SU-DHL-6 (cell line): ENCODE measurements around the gene TMEM63B.

Source experiments
- H2AFZ ChIP-seq: fragments of 200-600 bp; sonication (generic); 2 replicates; pipeline ENCODE4 v1.6.1; 2014; ENCODE audit warnings: low read depth, mild to moderate bottlenecking, moderate library complexity, mixed read lengths, antibody characterized with exemption, low read length; ENCODE audit not compliant: severe bottlenecking
- H3F3A ChIP-seq: fragments of 200-600 bp; shearing (Covaris generic); 2 replicates; pipeline ENCODE4 v1.6.0; 2016; ENCODE audit warnings: antibody characterized with exemption, mild to moderate bottlenecking; ENCODE audit not compliant: insufficient read depth
- H3K27ac ChIP-seq: fragments of 200-600 bp; sonication (generic); 2 replicates; pipeline ENCODE4 v1.5.1; 2016; ENCODE audit warnings: low read depth, mild to moderate bottlenecking, low read length, moderate library complexity, mixed read lengths
- H3K27me3 ChIP-seq: fragments of 200-600 bp; sonication (generic), shearing (Covaris generic); 2 replicates; pipeline ENCODE4 v1.6.0; 2014; ENCODE audit warnings: mild to moderate bottlenecking, low read length
- H3K36me3 ChIP-seq: fragments of 200-600 bp; sonication (generic); 2 replicates; pipeline ENCODE4 v1.6.1; 2014; ENCODE audit warnings: mild to moderate bottlenecking, low read length, mixed read lengths
- H3K4me2 ChIP-seq: fragments of 300-600, 200-600 bp; shearing (Covaris generic), sonication (generic); 2 replicates; pipeline ENCODE4 v1.6.0; 2014; ENCODE audit warnings: low read length, low read depth, mild to moderate bottlenecking; ENCODE audit not compliant: poor library complexity, severe bottlenecking
- H3K4me3 ChIP-seq: fragments of 200-600 bp; sonication (generic); 2 replicates; pipeline ENCODE4 v1.5.1; 2014; ENCODE audit warnings: antibody characterized with exemption, low read length, mild to moderate bottlenecking, mixed read lengths; ENCODE audit not compliant: insufficient read depth, poor library complexity, severe bottlenecking
- H3K79me2 ChIP-seq: fragments of 200-600 bp; sonication (generic); 2 replicates; pipeline ENCODE4 v1.6.1; 2014; ENCODE audit warnings: mild to moderate bottlenecking, low read length, moderate library complexity; ENCODE audit not compliant: insufficient read depth
- H3K9ac ChIP-seq: fragments of 200-600 bp; sonication (generic); 2 replicates; pipeline ENCODE4 v1.7.0; 2014; ENCODE audit warnings: mild to moderate bottlenecking, low read length
- H3K9me2 ChIP-seq: fragments of 200-600 bp; sonication (generic); replicated peaks from 2 replicates; pipeline ENCODE4 v1.6.1; 2014; ENCODE audit warnings: low read length; ENCODE audit not compliant: insufficient read depth
- H3K9me3 ChIP-seq: fragments of 200-600 bp; sonication (generic); 2 replicates; pipeline ENCODE4 v1.6.1; 2014; ENCODE audit warnings: low read length, mixed read lengths; ENCODE audit not compliant: insufficient read depth
- H4K20me1 ChIP-seq: fragments of 200-600 bp; sonication (generic); 2 replicates; pipeline ENCODE4 v1.6.1; 2014; ENCODE audit warnings: low read depth, mild to moderate bottlenecking, antibody characterized with exemption, low read length, moderate library complexity, mixed read lengths
- CTCF ChIP-seq: fragments of 200-600 bp; sonication (generic); IDR thresholded peaks from one replicate; pipeline ENCODE4 v1.5.1; 2017; ENCODE audit warnings: antibody characterized with exemption, mild to moderate bottlenecking, low read length, moderate library complexity; ENCODE audit not compliant: insufficient read depth, poor library complexity, severe bottlenecking
- EZH2phosphoT487 ChIP-seq: fragments of 200-600 bp; sonication (generic), shearing (Covaris generic); conservative IDR thresholded peaks from 2 replicates; pipeline ENCODE4 v1.6.1; 2018; ENCODE audit warnings: mild to moderate bottlenecking, antibody characterized with exemption, low read length, moderate library complexity, mixed read lengths

Gene TMEM63B

GRCh38 chr6:44120692-44121443 lies 6.5 kb upstream of the TMEM63B start:
- no peak overlapping the region for H3K27ac ChIP-seq
- H3F3A ChIP-seq = peaks cover 6% of the 10 kb centered on the region
- no peaks in the 10 kb centered on the region for H3K27me3 ChIP-seq
- H2AFZ ChIP-seq = no peak overlapping the region
- H3K36me3 ChIP-seq = peaks cover 6% of the 10 kb centered on the region
- no peaks in the 10 kb centered on the region for H3K9me2 ChIP-seq
- peaks cover 100% of the 10 kb centered on the region for H3K79me2 ChIP-seq
- TF ChIP-seq CTCF (no peak), EZH2phosphoT487 (no peak)
- no peak overlapping the region for H3K9ac ChIP-seq
- no peak overlapping the region for H3K4me3 ChIP-seq
- no peak overlapping the region for H3K4me2 ChIP-seq
- peaks cover 74% of the 10 kb centered on the region for H4K20me1 ChIP-seq
- H3K9me3 ChIP-seq = no peaks in the 10 kb centered on the region

GRCh38 chr6:44122801-44123200 lies 4.6 kb upstream of the TMEM63B start:
- no peak overlapping the region for H2AFZ ChIP-seq
- H3K9me3 ChIP-seq = no peaks in the 10 kb centered on the region
- no peaks in the 10 kb centered on the region for H3K27me3 ChIP-seq
- no peak for TF ChIP-seq CTCF
- no peak for TF ChIP-seq EZH2phosphoT487
- H3K36me3 ChIP-seq = peaks cover 4% of the 10 kb centered on the region; the same call in 1 of the 2 replicates
- H3K4me2 ChIP-seq = peak overlapping the region; percentile 78
- peaks cover 94% of the 10 kb centered on the region for H3K79me2 ChIP-seq
- no peak overlapping the region for H3K27ac ChIP-seq
- H3K9ac ChIP-seq = peak overlapping the region; percentile 9; the same call in 1 of the 2 replicates
- peaks cover 64% of the 10 kb centered on the region for H4K20me1 ChIP-seq
- peak overlapping the region; percentile 0 for H3K4me3 ChIP-seq
- H3K9me2 ChIP-seq = no peaks in the 10 kb centered on the region
- peaks cover 7% of the 10 kb centered on the region for H3F3A ChIP-seq

GRCh38 chr6:44123544-44123943 lies 3.8 kb upstream of the TMEM63B start:
- H3K27ac ChIP-seq = no peak overlapping the region
- peak overlapping the region; percentile 78 for H3K4me2 ChIP-seq
- H3K27me3 ChIP-seq = no peaks in the 10 kb centered on the region
- no peaks in the 10 kb centered on the region for H3K9me3 ChIP-seq
- H3K9ac ChIP-seq = no peak overlapping the region
- peaks cover 87% of the 10 kb centered on the region for H3K79me2 ChIP-seq
- no peaks in the 10 kb centered on the region for H3K9me2 ChIP-seq
- peaks cover 7% of the 10 kb centered on the region for H3F3A ChIP-seq
- peak overlapping the region; percentile 0 for H3K4me3 ChIP-seq
- peaks cover 58% of the 10 kb centered on the region for H4K20me1 ChIP-seq
- peaks cover 4% of the 10 kb centered on the region; the same call in 1 of the 2 replicates for H3K36me3 ChIP-seq
- H2AFZ ChIP-seq = no peak overlapping the region
- no peak for TF ChIP-seq CTCF
- TF ChIP-seq EZH2phosphoT487 = no peak
